Iris pigment epithelial cell (primary cell): ENCODE data around the gene NAPA.
A peak's percentile ranks its signal among the peaks of the same experiment; 100 is the strongest.

Experiments used
- DNase-seq: peaks from one replicate; pipeline ENCODE4 v3.0.0-alpha.2; 2011; ENCODE audit warnings: low read depth

Gene NAPA

DNA sequence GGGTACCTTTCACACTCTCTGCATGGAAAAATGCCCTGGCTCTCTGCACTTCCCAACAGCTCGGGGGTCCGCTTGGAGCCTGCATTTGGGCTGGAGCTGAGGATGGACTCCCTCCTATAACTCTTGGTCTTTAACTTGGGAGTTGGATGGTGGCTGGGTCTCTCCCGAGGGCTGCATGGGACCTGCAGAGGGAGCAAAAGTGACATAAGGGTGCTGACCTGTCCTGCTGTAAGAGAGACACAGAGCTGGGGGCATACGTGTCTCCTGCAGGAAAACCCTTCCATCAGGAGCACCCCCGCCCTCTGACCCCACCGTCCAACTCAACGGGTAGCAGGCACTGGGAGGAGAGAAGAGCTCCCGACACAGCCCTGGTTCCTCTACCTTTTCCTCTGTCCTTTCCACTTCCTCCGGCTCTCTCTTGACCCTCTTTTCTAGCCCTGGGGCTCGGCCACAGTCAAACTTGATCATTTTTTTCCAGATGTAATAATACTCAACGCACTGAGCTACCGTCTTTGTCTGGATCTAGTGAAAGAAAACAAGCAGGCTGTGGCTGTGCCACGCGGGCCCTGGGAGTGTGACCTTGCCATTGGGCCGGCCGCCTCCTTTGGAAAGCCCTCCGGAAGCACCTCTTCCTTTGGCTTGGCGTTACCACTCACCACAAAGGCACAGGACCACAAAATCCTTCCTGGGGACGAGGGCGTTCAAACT lies 6.8 kb upstream of the NAPA start:
- DNase-seq = no peak

DNA sequence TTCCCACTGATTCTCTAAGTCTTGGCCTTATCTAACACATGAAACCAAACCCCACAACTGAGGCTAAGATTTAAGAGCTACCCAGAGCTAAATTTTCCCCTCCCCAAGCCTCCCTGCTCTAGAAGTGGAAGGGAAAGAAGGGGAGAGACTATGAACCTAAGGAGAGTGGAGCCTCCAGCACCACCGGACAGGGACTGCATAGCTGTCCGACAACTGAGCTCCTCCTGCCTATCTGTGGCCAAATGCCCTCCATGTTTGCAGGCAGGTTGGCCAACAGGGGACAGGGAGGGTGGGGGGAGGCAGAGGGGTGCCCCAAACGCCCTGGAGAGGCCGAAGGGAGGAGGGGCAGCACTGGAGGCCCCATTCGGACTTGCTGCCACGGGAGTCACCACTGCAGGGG lies 6.0 kb upstream of the NAPA start:
- DNase-seq = no peak

DNA sequence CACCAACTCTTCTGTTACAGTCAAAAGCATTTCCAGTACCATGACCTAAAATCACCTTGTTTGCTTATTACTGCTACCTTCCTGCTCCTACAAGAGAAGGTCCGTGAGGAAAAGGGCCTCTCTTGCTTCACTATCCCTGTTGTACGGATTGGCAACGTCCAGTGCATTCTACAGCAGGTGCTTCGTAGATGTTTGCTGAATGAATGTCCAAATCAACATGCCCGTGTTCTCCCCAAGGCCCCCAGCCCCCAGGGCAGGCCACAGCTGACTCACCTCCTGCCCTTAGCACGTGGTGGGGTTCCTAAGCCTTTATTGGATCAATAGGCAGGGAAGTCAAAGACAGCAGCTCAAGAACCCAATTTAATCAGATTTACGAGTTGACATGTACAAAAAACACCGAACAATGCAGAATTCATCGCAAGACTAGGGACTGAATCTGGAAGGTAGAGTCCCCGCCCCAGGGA lies 5.5 kb upstream of the NAPA start:
- DNase-seq = no peak

DNA sequence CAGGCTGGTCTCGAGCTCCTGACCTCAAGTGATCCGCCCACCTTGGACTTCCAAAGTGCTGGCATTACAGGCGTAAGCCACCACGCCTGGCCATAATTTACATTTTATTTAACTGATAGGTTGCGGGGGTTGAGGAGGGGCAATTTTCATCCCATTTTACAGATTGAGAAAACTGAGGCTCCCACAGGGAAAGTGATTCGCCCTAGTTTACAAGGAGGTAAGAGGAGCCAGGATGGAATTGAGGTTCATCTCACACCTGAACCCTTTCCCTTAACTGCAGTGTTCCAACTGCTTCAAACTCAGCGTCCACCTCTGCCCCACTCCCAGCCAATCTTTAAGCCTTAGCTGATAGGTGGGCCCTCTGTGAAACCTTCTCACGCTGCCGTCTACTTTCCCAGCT lies 4.0 kb upstream of the NAPA start:
- DNase-seq = no peak

DNA sequence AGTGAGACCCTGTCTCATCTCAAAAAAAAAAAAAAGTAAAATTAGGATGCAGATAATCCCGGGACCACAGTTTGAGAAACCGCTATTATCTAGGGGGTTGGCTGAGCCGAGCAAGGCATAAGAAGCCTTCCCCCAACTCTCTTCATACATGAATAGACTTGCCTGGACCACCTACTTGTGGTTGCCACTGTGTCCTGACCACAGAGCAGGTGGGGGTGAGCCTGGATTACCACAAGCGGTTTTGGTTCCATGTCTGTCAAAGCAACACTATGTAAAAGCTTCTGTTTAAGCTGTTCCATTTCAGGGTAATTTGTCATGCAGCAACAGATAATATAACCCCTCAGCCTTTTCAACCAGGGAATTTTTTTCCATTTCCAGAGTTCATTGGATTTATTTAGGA lies 3.3 kb upstream of the NAPA start:
- no peak for DNase-seq

DNA sequence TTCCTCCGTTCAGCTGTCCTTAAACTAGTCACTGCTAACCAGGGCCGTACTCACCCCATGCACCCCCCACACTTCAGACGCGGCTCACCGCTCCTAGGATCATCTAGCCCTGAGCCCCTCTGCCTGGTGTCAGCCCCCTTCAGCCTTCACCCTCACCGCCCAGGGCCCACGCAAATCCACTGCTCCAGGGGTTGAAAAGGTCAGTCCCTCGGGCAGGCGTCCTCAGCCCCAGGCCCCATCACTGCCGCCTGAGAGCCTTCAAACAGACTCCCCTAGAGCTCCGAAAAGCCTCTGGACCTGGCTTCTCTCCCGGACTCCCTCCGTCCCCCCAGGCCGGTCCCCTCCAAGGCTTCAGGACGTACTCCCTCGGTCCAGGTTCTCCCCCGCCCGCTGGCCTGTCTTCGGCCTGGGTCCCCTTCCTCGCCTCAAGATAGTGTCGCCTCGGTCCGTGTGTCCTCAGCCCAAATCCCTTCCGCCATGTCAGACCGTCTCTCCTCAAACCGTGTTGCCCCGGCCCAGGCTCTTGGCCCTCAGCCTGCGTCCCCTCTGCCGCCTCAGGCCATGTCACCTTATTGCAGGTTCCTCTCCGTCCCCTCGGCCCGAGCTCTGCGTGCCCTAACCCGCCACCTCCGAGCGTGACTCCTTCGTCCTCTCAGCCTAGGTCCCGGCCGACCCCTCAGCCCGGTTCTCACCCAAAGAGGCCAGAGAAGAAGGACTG lies 553 bp downstream of the NAPA start:
- no peak for DNase-seq

DNA sequence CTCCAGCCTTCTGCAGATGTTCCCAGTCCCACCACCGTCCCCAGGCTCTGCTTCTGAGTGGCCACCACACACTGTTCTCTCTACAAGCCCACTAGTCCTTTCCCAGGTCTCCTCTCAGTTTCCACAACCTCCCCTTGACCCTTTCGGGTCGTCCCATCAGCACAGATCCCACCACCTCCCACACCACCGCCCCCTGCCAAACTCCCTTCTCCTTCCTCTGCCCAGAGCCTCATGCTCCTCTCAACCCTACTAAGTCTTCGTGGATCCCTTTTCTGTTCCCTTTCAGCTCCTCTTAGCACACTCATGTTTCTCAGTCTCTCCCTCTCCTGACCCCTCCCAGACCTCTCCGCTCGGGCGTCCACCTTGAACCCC lies 1.9 kb downstream of the NAPA start:
- DNase-seq = no peak

DNA sequence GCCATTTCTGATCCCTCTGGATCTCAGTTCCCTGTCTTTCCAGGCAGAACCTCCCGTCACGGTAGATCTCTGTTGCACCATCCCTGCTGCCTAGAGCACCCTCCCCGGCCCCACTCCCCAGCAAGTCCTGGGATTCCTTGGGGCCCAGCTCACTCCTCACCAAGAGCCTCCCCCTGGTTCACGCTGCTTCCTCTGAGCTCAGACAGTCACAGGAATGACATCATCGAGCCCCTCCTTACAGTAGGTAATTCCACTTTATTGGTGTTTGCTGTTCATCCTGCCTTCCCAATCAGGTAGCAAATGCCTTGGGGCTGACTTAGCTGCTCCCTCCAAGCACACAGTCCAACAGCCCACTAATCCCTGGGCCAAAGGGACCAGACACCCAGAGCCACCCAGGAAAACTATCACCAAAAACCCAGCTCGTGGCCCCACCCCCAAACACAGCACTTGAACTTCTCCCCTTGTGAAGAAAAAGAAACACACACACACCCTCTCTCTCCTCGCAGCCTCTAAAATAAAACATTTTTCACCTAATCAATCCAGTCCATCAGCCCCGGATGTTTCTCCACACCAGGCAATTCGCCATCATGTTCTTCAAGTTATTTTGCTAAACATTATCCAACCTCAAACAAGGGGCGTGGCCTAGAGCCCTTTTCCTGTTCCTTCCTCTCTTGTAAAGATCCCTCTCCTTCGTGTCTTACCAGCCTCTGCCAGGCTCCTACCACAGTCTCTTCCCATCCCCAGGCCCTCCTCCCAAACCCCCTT lies 2.5 kb downstream of the NAPA start:
- peak; percentile 61 for DNase-seq

DNA sequence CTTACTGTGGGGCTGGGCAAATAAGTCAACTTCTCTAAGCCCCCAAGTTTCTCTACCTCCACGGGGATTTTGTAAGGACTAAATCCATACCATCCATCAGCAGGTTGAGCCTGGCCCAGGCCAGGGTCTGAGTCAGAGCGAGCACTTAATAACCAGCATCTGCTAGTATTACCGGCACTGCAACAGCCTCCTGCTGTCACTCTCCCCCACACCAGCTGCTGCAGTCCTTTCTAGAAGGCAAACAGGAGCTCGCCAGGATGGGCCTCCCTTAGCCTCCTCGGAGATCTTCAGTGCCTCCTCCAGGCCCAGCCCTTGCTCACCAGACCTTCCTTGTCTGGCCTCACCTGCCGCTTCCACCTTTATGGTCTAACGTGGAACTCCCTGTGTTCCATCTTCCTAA lies 3.2 kb downstream of the NAPA start:
- peak; percentile 54 for DNase-seq

DNA sequence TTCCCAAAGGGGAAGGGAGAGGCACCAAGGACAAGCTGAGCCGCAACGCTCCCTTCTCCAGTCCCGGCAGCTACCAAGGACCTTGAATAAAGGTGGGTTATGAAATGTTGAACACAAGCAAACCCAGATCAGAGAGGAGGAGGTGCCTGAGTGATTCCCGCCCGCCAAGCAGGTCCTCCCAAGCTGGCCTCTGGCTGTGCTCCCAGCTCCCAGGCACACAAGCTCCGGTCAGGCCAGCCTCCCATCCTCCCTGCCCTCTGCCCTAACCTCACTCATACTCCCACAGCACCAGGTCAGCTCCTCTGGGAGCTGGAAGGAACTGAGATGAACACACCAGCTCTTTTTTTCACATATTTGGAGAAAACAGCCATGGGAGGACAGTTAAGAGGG lies 3.7 kb downstream of the NAPA start:
- no peak for DNase-seq

DNA sequence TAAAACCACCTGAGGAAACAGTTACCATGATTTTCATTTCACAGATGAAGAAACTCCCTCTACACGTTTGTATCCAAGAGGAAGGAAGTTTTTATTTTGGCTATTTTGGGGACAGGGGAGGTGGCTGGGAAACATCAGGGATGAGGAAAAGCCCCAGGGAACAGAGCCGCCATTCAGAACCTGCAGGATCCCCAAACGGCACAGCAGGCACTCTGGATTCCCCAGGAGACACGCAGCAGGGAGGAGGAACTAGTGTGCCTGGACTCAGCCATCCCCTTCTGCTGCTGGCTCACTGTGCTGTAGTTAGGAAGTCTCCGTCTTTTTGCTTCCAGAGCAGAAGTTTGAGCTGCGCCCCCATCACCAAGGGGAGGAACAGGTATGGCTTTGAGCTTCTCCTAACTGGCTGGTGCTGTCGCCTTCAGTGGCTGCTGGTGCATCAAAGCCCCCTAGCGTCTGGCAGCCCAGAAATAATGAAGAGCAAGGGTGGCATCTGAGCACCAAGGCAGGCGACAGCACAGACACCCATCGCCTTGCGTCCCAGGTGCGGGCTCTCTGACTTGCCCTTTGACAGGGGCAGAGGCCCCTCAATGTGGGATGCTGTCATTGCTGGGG lies 4.2 kb downstream of the NAPA start:
- DNase-seq = no peak

DNA sequence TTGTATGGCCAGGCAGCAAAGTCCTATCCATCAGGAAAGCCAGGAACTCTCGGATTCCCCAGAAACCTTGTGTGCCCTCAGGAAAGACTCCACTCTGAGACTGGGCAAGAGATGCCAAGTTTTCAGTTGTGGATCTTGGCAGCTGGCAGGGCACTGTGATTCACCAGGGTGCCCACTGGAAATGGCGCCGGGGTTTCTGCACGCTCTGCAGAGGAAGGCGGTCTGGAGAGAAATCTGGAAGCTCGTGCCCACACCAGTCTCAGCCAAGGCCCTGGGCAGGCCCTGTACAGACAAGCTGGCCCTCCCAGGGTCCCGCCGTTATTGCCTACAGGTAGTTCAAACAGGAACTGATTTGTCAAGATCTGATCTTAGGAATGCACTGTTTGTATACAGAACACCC lies 4.9 kb downstream of the NAPA start:
- no peak for DNase-seq

DNA sequence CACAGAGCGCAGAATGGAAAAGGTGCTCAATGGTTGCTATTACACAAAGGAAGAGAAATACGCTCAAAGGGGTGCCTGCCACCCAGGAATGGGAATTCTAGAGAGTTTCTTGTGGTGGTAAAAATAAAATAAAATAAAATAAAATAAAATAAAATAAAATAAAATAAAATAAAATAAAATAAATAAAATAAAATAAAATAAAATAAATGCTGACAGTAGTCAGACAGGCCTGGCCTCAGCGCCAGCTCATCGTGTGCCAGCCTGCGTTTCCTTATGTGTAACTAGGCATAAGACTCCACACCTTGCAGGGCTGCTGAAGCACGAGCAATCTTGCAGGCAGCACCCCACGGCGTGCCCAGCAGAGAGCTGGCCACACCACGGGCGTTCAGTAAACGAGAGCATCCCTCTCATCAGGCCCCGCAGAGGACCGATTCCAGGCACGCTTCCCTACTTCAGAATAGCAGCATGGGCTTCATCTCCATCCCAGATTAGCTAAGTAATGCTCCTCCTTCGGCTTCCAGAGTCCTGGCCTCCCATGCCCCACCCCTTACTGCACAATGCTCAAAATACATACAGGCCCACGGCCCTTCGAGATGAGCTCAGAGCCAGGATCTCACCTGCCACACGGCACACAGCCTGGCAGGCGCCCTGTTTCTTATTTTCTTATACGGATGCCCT lies 5.6 kb downstream of the NAPA start:
- no peak for DNase-seq

DNA sequence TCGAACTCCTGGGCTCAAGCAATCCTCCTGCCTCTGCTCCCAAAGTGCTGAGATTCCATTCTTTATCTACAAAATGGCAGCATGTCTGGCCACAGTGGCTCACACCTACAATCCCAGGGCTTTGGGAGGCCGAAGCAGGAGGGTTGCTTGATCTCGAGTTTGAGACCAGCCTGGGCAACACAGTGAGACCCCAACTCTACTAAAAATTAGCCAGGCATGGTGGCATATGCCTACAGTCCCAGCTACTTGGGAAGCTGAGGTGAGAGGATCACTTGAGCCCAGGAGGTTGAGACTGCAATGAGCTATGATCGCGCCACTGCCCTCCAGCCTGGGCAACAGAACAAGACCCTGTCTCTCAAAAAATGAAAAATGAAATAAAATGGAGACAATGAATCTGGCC lies 6.1 kb downstream of the NAPA start:
- DNase-seq = no peak

DNA sequence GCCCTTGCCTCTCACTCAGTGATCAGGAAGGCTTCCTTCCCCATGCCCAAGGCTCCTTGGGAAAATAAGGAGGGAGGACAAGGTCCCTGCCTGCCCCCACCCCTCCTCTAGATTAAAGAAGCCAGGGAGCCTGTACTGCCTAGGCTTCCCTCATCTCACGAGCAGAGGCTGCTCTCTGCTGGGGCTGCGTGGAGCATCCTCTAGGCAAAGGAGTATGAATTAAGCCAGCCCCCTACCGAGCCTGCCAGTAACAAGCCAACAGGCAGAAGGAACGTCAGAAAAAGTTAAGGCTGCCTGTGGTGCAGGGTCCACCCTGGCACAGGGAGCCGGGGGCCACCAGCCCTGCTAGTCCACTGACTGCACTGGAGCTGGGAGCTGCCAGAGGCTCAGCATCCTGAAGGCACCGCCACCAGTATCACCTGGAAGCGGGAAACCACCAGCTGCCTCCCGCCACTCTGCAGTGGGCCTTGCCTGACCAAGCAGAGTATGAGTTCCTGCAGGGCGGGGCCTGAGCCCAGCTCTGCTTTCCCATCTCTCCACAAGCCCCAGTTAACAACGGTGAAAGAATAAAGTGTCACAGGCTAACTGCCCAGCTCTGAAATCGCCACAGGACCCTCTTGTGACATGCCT lies 6.8 kb downstream of the NAPA start:
- DNase-seq = no peak

DNA sequence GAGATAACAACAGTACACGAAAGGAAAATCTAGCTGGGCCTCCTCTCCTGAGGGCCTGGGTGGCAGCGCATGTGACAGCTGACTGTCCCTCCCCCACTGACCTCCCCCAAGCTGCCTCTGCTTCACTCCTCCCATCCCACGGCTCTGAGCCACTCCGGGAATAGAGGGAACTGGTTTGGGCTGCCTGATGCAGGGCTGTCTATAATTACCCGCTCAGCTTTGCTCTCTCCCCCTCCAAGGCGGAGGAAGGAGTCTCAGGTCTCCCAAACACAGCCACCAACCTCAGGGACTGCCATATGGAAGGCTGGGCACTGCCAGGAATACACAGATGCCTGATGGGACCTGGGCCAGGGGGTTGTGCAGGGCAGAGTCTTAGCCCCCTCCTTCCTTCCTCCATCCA lies 7.9 kb downstream of the NAPA start:
- DNase-seq = no peak

DNA sequence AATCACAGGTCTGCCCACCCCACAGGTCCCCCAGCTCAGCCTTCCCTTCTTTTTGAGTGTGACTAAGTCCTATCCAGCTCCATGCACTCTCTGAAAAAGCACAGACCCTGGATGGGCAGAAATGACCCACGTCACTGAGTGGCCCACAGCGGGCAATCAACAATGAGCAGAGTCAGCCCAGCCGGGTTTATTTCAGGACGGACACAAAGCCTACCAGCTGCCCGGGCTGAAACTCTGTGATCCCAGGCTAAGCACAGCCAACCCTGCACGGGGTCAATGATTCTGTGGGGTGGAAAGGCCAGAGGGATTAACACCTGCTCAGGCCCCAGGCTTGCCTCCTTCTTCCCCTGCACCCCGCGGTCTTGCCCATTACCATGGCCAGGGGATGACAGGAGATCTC lies 8.4 kb downstream of the NAPA start:
- no peak for DNase-seq

DNA sequence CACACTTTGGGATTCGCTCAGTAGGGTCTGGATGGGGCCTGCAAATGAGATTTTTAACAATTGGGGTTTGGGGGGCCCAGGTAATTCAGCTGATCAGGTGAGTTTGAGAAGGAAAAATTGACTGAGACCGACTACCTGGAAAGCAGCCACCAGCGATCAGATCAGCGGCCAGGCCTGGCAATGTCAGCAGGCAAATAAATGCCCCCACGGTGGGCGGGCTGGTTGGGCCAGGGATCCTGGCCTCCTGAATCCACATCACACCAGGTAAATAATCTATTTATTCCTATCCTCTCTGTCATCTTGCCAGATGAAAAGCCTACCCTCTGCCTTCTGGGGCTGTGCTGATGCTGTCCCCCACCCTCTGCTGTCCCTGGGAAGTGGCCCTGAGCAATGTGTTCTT lies 9.4 kb downstream of the NAPA start:
- DNase-seq = no peak

DNA sequence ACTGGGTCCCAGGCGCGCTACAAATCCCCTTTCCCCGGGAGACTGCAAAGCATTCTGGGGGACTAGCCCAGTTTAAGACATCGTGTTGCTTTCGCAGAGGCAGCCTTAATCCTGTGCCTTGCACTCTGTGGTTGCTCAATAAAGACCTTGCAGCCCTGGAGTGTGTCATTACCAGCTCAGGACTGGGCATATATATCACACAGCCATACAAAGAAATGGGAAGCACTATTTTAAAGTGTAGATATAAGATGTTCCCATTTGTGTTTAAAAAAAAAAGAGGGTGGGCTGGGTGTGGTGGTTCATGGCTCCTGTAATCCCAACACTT lies 11.1 kb downstream of the NAPA start:
- DNase-seq = no peak

DNA sequence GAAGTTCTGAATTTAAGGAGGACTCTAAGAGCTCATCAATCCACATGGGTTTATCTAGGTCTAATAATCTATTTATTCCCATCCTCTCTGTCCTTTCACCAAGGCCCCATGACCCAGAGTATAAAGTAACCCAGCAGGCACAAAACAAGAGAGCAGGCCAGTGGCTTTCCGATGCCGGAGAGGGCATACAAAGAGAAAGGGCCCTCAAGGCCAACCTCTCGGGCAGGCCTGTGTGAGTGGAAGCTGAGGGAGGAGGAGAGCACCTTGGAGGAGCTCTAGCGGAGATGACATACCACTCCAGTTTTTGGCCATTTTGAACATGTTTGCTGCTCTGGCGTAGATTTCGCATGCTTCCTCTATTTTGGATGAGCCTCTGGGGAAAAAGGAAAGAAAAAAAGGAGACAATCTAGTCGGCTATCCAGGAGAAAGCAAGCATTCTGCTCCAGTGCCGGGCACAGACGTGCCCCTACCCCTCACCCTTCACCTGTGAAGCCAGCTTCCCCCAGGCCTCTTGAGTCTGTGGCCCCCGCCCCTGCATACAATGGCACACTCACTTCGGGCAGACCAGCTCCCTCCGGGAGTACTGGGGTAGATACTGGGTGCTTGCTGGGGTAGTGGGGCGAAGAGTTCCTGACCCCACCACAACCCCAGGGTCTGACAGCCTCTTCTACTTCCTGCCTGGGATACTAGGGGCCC lies 11.6 kb downstream of the NAPA start:
- DNase-seq = no peak
